MM.1S (cell line): Measurements from ENCODE around the gene EN1.

Experiments
- CTCF ChIP-seq: fragments of 300-600 bp; sonication (generic); IDR thresholded peaks from 2 replicates; pipeline ENCODE4 v1.5.1; 2016; ENCODE audit warnings: antibody characterized with exemption, low read length, mixed read lengths
- EZH2 ChIP-seq: fragments of 300-600 bp; sonication (generic); optimal IDR thresholded peaks from 2 replicates; pipeline ENCODE3; 2017; ENCODE audit warnings: low read depth, mild to moderate bottlenecking, antibody characterized with exemption, low read length, mixed read lengths

- peak; percentile 98 for TF ChIP-seq CTCF
- TF ChIP-seq EZH2, result no peak
Measured at GRCh38 chr2:118882693-118883336, 35.4 kb upstream of the EN1 start.
